K562 (cell line): ENCODE results near the gene PLEKHA1. TPM values are rescaled to one million over a fixed set of nuclear protein-coding genes. Genes with fewer than 3 reads are reported as not detected.
A peak's percentile ranks its signal among the peaks of the same experiment; 100 is the strongest.

ENCODE experiments used
- CREB3 ChIP-seq: fragments of 450-650 bp; conservative IDR thresholded peaks from 2 replicates; pipeline ENCODE4 v1.6.1; 2016; ENCODE audit warnings: missing genetic modification characterization, low read depth, mild to moderate bottlenecking, missing compliant biosample characterization, moderate library complexity
- DEAF1 ChIP-seq: fragments of 450-650 bp; formaldehyde crosslinking; IDR thresholded peaks from 2 replicates; pipeline ENCODE4 v1.4.0; 2020; ENCODE audit warnings: mild to moderate bottlenecking, moderate library complexity
- ETV1 ChIP-seq: fragments of 450-650 bp; conservative IDR thresholded peaks from 2 replicates; pipeline ENCODE4 v1.6.1; 2016; ENCODE audit warnings: missing genetic modification characterization, control low read depth, low read depth, missing compliant biosample characterization
- FOXP1 ChIP-seq: sonication (generic); formaldehyde crosslinking; IDR thresholded peaks from 2 replicates; pipeline ENCODE4 v1.8.0; 2022; ENCODE audit warnings: mild to moderate bottlenecking, missing genetic modification reagents
- HDAC8 ChIP-seq: fragments of 450-650 bp; IDR thresholded peaks from 2 replicates; pipeline ENCODE4 v1.6.1; 2016; ENCODE audit warnings: mild to moderate bottlenecking, missing genetic modification characterization, moderate library complexity, missing compliant biosample characterization
- HIVEP1 ChIP-seq: fragments of 250-450 bp; sonication (Bioruptor Pico); IDR thresholded peaks from 2 replicates; pipeline ENCODE4 v1.4.0; 2020; ENCODE audit warnings: mild to moderate bottlenecking
- MAFG ChIP-seq: fragments of 450-650 bp; conservative IDR thresholded peaks from 2 replicates; pipeline ENCODE4 v1.6.1; 2016; ENCODE audit warnings: missing genetic modification characterization, missing compliant biosample characterization
- NCOR1 ChIP-seq: fragments of 450-650 bp; IDR thresholded peaks from 2 replicates; pipeline ENCODE4 v1.6.1; 2016; ENCODE audit warnings: mild to moderate bottlenecking, moderate library complexity
- NFIC ChIP-seq: fragments of 450-650 bp; IDR thresholded peaks from 2 replicates; pipeline ENCODE4 v1.6.1; 2017; ENCODE audit warnings: mild to moderate bottlenecking, inconsistent platforms
- NFRKB ChIP-seq: fragments of 450-650 bp; IDR thresholded peaks from 2 replicates; pipeline ENCODE4 v1.6.1; 2016; ENCODE audit warnings: low read depth
- OTX1 ChIP-seq: fragments of 450-650 bp; formaldehyde crosslinking; IDR thresholded peaks from 2 replicates; pipeline ENCODE4 v1.4.0; 2022; ENCODE audit warnings: mild to moderate bottlenecking
- RBFOX2 ChIP-seq: fragments of 200-400 bp; formaldehyde crosslinking; IDR thresholded peaks from 2 replicates; pipeline ENCODE4 v1.6.1; 2017; ENCODE audit warnings: low read depth, mild to moderate bottlenecking, low read length, moderate library complexity
- RBM14 ChIP-seq: fragments of 200-400 bp; formaldehyde crosslinking; IDR thresholded peaks from 2 replicates; pipeline ENCODE4 v1.6.1; 2018; ENCODE audit warnings: low read depth, mild to moderate bottlenecking, low read length, moderate library complexity, borderline replicate concordance; ENCODE audit not compliant: insufficient read depth
- RFX7 ChIP-seq: fragments of 250-450 bp; sonication (Bioruptor Pico); IDR thresholded peaks from 2 replicates; pipeline ENCODE4 v1.5.1; 2021; ENCODE audit warnings: mild to moderate bottlenecking
- ZNF146 ChIP-seq: IDR thresholded peaks from one replicate; pipeline ENCODE4 v1.6.1; 2018; ENCODE audit warnings: missing compliant biosample characterization; ENCODE audit not compliant: unreplicated experiment
- ZNF316 ChIP-seq: fragments of 450-650 bp; IDR thresholded peaks from 2 replicates; pipeline ENCODE4 v1.6.1; 2016
- ZNF57 ChIP-seq: fragments of 450-650 bp; formaldehyde crosslinking; IDR thresholded peaks from 2 replicates; pipeline ENCODE4 v1.4.0; 2020; ENCODE audit warnings: mild to moderate bottlenecking, moderate library complexity
- polyA plus RNA-seq, 8 experiments: library from polyadenylated mRNA; depleted of rRNA in 4 of 8; stranded (reverse) in 5 of 8; unstranded in 3 of 8; fragments of >200 nt; fragmentation: Nextera tagmentation in 2 of 8; fragmentation: Illumina TruSeq in 1 of 8; extraction: Ambion mirVana in 2 of 8; extraction: Trizol in 1 of 8; gene quantifications; 2 replicates each; pipeline versions ENCODE4 v1.2.1 to v1.2.3, GENCODE V29; 2011 to 2014; ENCODE audit warnings: inconsistent platforms in 1 of 8, missing spikeins in 1 of 8
- total RNA-seq, 7 experiments: library from RNA; depleted of rRNA in 6 of 7; stranded (reverse); fragments of >200 nt in 6 of 7; fragmentation: Illumina TruSeq in 2 of 7; extraction: Trizol in 2 of 7; gene quantifications; 2 replicates each; pipeline versions ENCODE4 v1.2.1 to v1.2.3, GENCODE V29; 2011 to 2021; ENCODE audit warnings: low replicate concordance in 1 of 7
- TF ChIP-seq, protein P1 (sequence below): fragments of 450-650 bp; formaldehyde crosslinking; IDR thresholded peaks from 2 replicates; pipeline ENCODE4 v1.4.0; 2020; ENCODE audit warnings: mild to moderate bottlenecking, moderate library complexity
- TF ChIP-seq, protein P2 (sequence below), 3 experiments: IDR thresholded peaks in 2 of 3; conservative IDR thresholded peaks in 1 of 3; 2 replicates each; pipeline ENCODE4 v1.5.1; 2011 to 2012; ENCODE audit warnings: low read length in 3 of 3, mild to moderate bottlenecking in 3 of 3, control low read depth in 2 of 3, improper control_type of control experiment in 1 of 3, inconsistent platforms in 1 of 3, low read depth in 1 of 3, mixed read lengths in 1 of 3, moderate library complexity in 1 of 3; ENCODE audit not compliant: insufficient read depth in 2 of 3
- TF ChIP-seq, protein P3 (sequence below): fragments of 250-450 bp; sonication (Bioruptor Pico); IDR thresholded peaks from 2 replicates; pipeline ENCODE4 v1.8.0; 2022; ENCODE audit warnings: inconsistent platforms
- TF ChIP-seq, protein P4 (sequence below): sonication (generic); formaldehyde crosslinking; IDR thresholded peaks from 2 replicates; pipeline ENCODE4 v1.8.0; 2022; ENCODE audit warnings: missing genetic modification reagents, mild to moderate bottlenecking, borderline replicate concordance

Gene PLEKHA1
- total and polyA plus RNA-seq, 9 of the 15 experiments (the other 6 are each of a cell fraction or from before 2014, with no cell fraction given) = 0.05 to 4.7 (median 1.0) TPM

GRCh38 chr10:122435212-122435827 is 60.8 kb downstream of the PLEKHA1 start (continued):
- TF ChIP-seq OTX1 (CRISPR knock-in tag) = no peak
- no peak for TF ChIP-seq ZNF146 (CRISPR knock-in tag)
- TF ChIP-seq RBFOX2 = no peak
- no peak for TF ChIP-seq ETV1 (tag)
- TF ChIP-seq, protein P1, sequence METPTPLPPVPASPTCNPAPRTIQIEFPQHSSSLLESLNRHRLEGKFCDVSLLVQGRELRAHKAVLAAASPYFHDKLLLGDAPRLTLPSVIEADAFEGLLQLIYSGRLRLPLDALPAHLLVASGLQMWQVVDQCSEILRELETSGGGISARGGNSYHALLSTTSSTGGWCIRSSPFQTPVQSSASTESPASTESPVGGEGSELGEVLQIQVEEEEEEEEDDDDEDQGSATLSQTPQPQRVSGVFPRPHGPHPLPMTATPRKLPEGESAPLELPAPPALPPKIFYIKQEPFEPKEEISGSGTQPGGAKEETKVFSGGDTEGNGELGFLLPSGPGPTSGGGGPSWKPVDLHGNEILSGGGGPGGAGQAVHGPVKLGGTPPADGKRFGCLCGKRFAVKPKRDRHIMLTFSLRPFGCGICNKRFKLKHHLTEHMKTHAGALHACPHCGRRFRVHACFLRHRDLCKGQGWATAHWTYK (CRISPR knock-in tag) = no peak
- TF ChIP-seq NFRKB = no peak
- TF ChIP-seq FOXP1 = no peak
- no peak for TF ChIP-seq MAFG (tag)
- no peak for TF ChIP-seq NFIC
- TF ChIP-seq CREB3 (tag) = no peak
- TF ChIP-seq DEAF1 = peak; percentile 45; the same call in 1 of the 2 replicates
- TF ChIP-seq, protein P2, sequence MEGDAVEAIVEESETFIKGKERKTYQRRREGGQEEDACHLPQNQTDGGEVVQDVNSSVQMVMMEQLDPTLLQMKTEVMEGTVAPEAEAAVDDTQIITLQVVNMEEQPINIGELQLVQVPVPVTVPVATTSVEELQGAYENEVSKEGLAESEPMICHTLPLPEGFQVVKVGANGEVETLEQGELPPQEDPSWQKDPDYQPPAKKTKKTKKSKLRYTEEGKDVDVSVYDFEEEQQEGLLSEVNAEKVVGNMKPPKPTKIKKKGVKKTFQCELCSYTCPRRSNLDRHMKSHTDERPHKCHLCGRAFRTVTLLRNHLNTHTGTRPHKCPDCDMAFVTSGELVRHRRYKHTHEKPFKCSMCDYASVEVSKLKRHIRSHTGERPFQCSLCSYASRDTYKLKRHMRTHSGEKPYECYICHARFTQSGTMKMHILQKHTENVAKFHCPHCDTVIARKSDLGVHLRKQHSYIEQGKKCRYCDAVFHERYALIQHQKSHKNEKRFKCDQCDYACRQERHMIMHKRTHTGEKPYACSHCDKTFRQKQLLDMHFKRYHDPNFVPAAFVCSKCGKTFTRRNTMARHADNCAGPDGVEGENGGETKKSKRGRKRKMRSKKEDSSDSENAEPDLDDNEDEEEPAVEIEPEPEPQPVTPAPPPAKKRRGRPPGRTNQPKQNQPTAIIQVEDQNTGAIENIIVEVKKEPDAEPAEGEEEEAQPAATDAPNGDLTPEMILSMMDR (IDR thresholded peaks at IDR 0.05 in 2 of 3, conservative IDR thresholded peaks at IDR 0.05 in 1 of 3; ENCODE audit: insufficient read depth in 2 of 3, low read depth in 1 of 3, low read length in 3 of 3) = peak in 2 of 3 experiments; percentile 19 to 62; a peak in 4 of 6 replicates
- TF ChIP-seq HIVEP1 (CRISPR knock-in tag) = no peak
- TF ChIP-seq, protein P3, sequence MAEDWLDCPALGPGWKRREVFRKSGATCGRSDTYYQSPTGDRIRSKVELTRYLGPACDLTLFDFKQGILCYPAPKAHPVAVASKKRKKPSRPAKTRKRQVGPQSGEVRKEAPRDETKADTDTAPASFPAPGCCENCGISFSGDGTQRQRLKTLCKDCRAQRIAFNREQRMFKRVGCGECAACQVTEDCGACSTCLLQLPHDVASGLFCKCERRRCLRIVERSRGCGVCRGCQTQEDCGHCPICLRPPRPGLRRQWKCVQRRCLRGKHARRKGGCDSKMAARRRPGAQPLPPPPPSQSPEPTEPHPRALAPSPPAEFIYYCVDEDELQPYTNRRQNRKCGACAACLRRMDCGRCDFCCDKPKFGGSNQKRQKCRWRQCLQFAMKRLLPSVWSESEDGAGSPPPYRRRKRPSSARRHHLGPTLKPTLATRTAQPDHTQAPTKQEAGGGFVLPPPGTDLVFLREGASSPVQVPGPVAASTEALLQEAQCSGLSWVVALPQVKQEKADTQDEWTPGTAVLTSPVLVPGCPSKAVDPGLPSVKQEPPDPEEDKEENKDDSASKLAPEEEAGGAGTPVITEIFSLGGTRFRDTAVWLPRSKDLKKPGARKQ (CRISPR knock-in tag) = no peak
- TF ChIP-seq RBM14 = no peak
- no peak for TF ChIP-seq ZNF316
- TF ChIP-seq, protein P4, sequence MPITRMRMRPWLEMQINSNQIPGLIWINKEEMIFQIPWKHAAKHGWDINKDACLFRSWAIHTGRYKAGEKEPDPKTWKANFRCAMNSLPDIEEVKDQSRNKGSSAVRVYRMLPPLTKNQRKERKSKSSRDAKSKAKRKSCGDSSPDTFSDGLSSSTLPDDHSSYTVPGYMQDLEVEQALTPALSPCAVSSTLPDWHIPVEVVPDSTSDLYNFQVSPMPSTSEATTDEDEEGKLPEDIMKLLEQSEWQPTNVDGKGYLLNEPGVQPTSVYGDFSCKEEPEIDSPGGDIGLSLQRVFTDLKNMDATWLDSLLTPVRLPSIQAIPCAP (CRISPR knock-in tag) = no peak
- no peak for TF ChIP-seq HDAC8
- TF ChIP-seq ZNF57 (CRISPR knock-in tag) = no peak
- no peak for TF ChIP-seq NCOR1
- no peak for TF ChIP-seq RFX7 (CRISPR knock-in tag)
